ENCODE results near the gene FARS2. TPM values are rescaled to one million over a fixed set of nuclear protein-coding genes. Genes with fewer than 3 reads are reported as not detected.

The FARS2 gene
- total and polyA plus RNA-seq, 12 donors: 7.6 to 22.4 (median 20.8) TPM

GRCh38 chr6:5295623-5296022, 34.3 kb downstream of the FARS2 start:
- H3K9me3 ChIP-seq: no peaks in the 10 kb centered on the region
- H3K4me1 ChIP-seq: peaks cover 0 to 27% (median 10%) of the 10 kb centered on the region in 9 donors
- ATAC-seq (peak in 1 of 8 donors; percentile 36), DNase-seq (no peak)
- no peaks in the 10 kb centered on the region for H3K27me3 ChIP-seq
- no peak for TF ChIP-seq CTCF (IDR thresholded peaks at IDR 0.05)
- no peaks in the 10 kb centered on the region for H3K36me3 ChIP-seq
- intact Hi-C loops (cut with DNase I): no loop called here
- WGBS, 2 donors: 77 to 82% methylated on average over 7 of the region's 7 CpGs
- no peak overlapping the region for H3K27ac ChIP-seq
- H3K4me3 ChIP-seq: no peak overlapping the region

- intact Hi-C loops (cut with DNase I): loop anchor here in 6 of 10 donors (5.0 to 10.0 kb wide), 5 partner anchors 83 to 928 kb away; no protein-coding TSS in a partner anchor
These were observed 39.0 kb downstream of the FARS2 start for GRCh38 chr6:5300206-5300764.

GRCh38 chr6:5302220-5302946, 41.1 kb downstream of the FARS2 start:
- H3K36me3 ChIP-seq: no peaks in the 10 kb centered on the region
- no peak overlapping the region for H3K27ac ChIP-seq
- ATAC-seq (peak in 4 of 8 donors; percentile 27 to 43 (median 38)), DNase-seq (no peak)
- H3K4me1 ChIP-seq: peaks cover 0 to 14% (median 0%) of the 10 kb centered on the region in 9 donors
- no peaks in the 10 kb centered on the region for H3K9me3 ChIP-seq
- WGBS, 2 donors: 65 to 68% methylated on average over 10 of the region's 10 CpGs
- no peaks in the 10 kb centered on the region for H3K27me3 ChIP-seq
- intact Hi-C loops (cut with DNase I): loop anchor here in 7 of 10 donors (2.0 to 10.0 kb wide), 7 partner anchors 85 to 930 kb away; no protein-coding TSS in a partner anchor
- no peak for TF ChIP-seq CTCF (IDR thresholded peaks at IDR 0.05)
- no peak overlapping the region for H3K4me3 ChIP-seq

More at GRCh38 chr6:5300206-5300764, 39.0 kb downstream of the FARS2 start:
- no peak for DNase-seq
- H3K27ac ChIP-seq: no peak overlapping the region
- WGBS, 2 donors: 68 to 71% methylated on average over 1 of the region's 1 CpG
- no peak for TF ChIP-seq CTCF (IDR thresholded peaks at IDR 0.05)
- H3K36me3 ChIP-seq: no peaks in the 10 kb centered on the region
- no peaks in the 10 kb centered on the region for H3K9me3 ChIP-seq
- no peak for ATAC-seq
- no peaks in the 10 kb centered on the region for H3K27me3 ChIP-seq
- no peak overlapping the region for H3K4me3 ChIP-seq
- H3K4me1 ChIP-seq: peaks cover 0 to 19% (median 5%) of the 10 kb centered on the region in 9 donors

- 56 to 69% methylated on average over 10 of the region's 10 CpGs for WGBS, 2 donors
- DNase-seq: peak; percentile 22 to 23
- H3K9me3 ChIP-seq: no peaks in the 10 kb centered on the region
- no peaks in the 10 kb centered on the region for H3K27me3 ChIP-seq
- TF ChIP-seq CTCF (IDR thresholded peaks at IDR 0.05): peak; percentile 17 to 64 (median 56)
- no peak overlapping the region for H3K4me3 ChIP-seq
- no peaks in the 10 kb centered on the region for H3K36me3 ChIP-seq
- H3K27ac ChIP-seq: no peak overlapping the region
- intact Hi-C loops (cut with DNase I): loop anchor here in 7 of 10 donors (2.0 to 10.0 kb wide), 7 partner anchors 86 to 931 kb away; no protein-coding TSS in a partner anchor
- ATAC-seq: peak; percentile 11 to 92 (median 88)
- peaks cover 0 to 14% (median 0%) of the 10 kb centered on the region in 9 donors for H3K4me1 ChIP-seq
These were observed 41.8 kb downstream of the FARS2 start for GRCh38 chr6:5302995-5303622.

All from heart right ventricle (tissue), 16 donors.